Mesendoderm (in vitro differentiated cells): ENCODE data around the gene ATCAY.

Experiments used
- DNase-seq: peaks from one replicate; pipeline ENCODE4 v3.0.0; 2013
- H2AK5ac ChIP-seq: 2 replicates; pipeline ENCODE4 v1.6.1; 2013; ENCODE audit warnings: low read length, inconsistent platforms
- H2BK120ac ChIP-seq: 2 replicates; pipeline ENCODE4 v1.6.1; 2013; ENCODE audit warnings: low read depth, mild to moderate bottlenecking, low read length, moderate library complexity, mixed read lengths
- H2BK15ac ChIP-seq: replicated peaks from 2 replicates; pipeline ENCODE4 v1.6.1; 2013; ENCODE audit warnings: low read depth, mild to moderate bottlenecking, moderate library complexity
- H2BK5ac ChIP-seq: 2 replicates; pipeline ENCODE4 v1.6.1; 2013; ENCODE audit warnings: low read length, inconsistent platforms
- H3K18ac ChIP-seq: 2 replicates; pipeline ENCODE4 v1.6.1; 2013; ENCODE audit warnings: mild to moderate bottlenecking, low read length, mixed read lengths
- H3K23ac ChIP-seq: one replicate; pipeline ENCODE4 v1.6.1; 2013; ENCODE audit warnings: low read length
- H3K27ac ChIP-seq: 2 replicates; pipeline ENCODE4 v1.5.1; 2013; ENCODE audit warnings: low read depth, mild to moderate bottlenecking, inconsistent platforms, low read length, moderate library complexity
- H3K27me3 ChIP-seq: 2 replicates; pipeline ENCODE4 v1.6.1; 2013; ENCODE audit warnings: low read length, control low read depth, mild to moderate bottlenecking, inconsistent platforms; ENCODE audit not compliant: insufficient read depth, poor library complexity
- H3K36me3 ChIP-seq: 2 replicates; pipeline ENCODE4 v1.6.1; 2013; ENCODE audit warnings: low read length, inconsistent platforms; ENCODE audit not compliant: control insufficient read depth, insufficient read depth
- H3K4ac ChIP-seq: one replicate; pipeline ENCODE4 v1.6.1; 2013; ENCODE audit warnings: low read depth, mild to moderate bottlenecking, low read length, moderate library complexity
- H3K4me1 ChIP-seq: 2 replicates; pipeline ENCODE4 v1.6.1; 2013; ENCODE audit warnings: low read depth, low read length, inconsistent platforms; ENCODE audit not compliant: control insufficient read depth
- H3K4me2 ChIP-seq: 2 replicates; pipeline ENCODE4 v1.6.1; 2013; ENCODE audit warnings: low read length
- H3K4me3 ChIP-seq: 2 replicates; pipeline ENCODE4 v1.5.1; 2013; ENCODE audit warnings: mild to moderate bottlenecking, low read length
- H3K56ac ChIP-seq: one replicate; pipeline ENCODE4 v1.6.1; 2013; ENCODE audit warnings: low read length
- H3K79me1 ChIP-seq: 2 replicates; pipeline ENCODE4 v1.6.1; 2013; ENCODE audit warnings: low read length, inconsistent platforms
- H3K79me2 ChIP-seq: 2 replicates; pipeline ENCODE4 v1.6.1; 2013; ENCODE audit warnings: mild to moderate bottlenecking, low read length; ENCODE audit not compliant: control insufficient read depth, insufficient read depth
- H3K9ac ChIP-seq: 2 replicates; pipeline ENCODE4 v1.6.1; 2013; ENCODE audit warnings: low read length, inconsistent platforms
- H4K5ac ChIP-seq: one replicate; pipeline ENCODE4 v1.6.1; 2013; ENCODE audit warnings: low read length
- H4K8ac ChIP-seq: one replicate; pipeline ENCODE4 v1.6.1; 2013; ENCODE audit warnings: low read depth, mild to moderate bottlenecking, control low read depth, low read length, moderate library complexity
- WGBS: extraction: QIAGEN DNeasy Blood & Tissue Kit; methylation state at CpG from one replicate; pipeline ENCODE4 v1.1.7; 2013; ENCODE audit warnings: low lambda C conversion rate, missing lambda C conversion rate; ENCODE audit not compliant: insufficient coverage; ENCODE audit errors: extremely low coverage; 5-methylcytosine and 5-hydroxymethylcytosine counted together

ATCAY gene

DNA sequence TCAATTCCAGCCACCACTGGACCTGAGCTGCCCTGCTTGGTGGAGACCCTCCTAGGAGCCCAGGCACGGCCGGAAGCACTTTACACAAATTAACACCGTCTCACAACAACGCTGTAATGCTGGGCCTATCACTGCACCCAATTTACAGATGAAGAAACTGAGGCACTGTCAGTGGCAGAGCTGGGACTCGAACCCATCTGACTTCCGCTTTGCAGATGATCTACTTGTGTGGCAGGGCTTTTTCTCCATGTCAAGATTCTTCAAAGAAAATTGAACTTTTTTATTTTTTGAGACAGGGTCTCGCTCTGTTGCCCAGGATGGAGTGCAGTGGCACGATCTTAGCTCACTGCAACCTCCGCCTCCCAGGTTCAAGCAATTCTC lies 45.4 kb upstream of the ATCAY start:
- Histone ChIP-seq H3K27ac (no peak overlapping the region), H3K36me3 (no peaks in the 10 kb centered on the region), H2BK15ac (no peak overlapping the region), H3K4me2 (no peak overlapping the region), H3K4me1 (no peaks in the 10 kb centered on the region), H2BK5ac (no peak overlapping the region), H3K56ac (no peak overlapping the region), H2BK120ac (no peak overlapping the region), H3K9ac (no peak overlapping the region), H3K79me2 (no peaks in the 10 kb centered on the region), H3K4ac (no peak overlapping the region), H3K18ac (no peak overlapping the region), H3K23ac (no peak overlapping the region), H4K5ac (no peak overlapping the region), H2AK5ac (no peak overlapping the region), H3K79me1 (no peaks in the 10 kb centered on the region), H3K27me3 (no peaks in the 10 kb centered on the region), H3K4me3 (no peak overlapping the region), H4K8ac (no peak overlapping the region)
- no CpG with 5 or more reads among the region's 9 CpGs for WGBS
- no peak for DNase-seq

DNA sequence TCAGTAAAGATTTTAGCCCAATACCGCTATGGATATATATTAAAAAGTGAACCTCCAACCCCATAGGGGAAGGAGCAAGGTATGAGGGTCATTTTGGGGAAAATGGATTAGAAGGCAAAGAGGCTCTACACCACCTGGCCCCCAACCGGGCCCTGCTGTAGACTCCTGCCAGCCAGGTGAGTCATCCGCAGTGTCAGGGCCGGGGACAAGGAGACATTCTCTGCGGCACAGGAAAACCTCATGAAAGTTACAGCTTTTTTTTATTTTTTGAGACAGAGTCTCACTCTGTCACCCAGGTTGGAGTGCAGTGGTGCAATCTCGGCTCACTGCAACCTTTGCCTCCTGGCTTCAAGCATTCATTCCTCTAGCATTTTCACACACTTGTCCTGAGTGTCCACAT lies 43.6 kb upstream of the ATCAY start:
- Histone ChIP-seq H3K27ac (no peak overlapping the region), H3K56ac (no peak overlapping the region), H3K79me2 (no peaks in the 10 kb centered on the region), H3K4me3 (no peak overlapping the region), H3K36me3 (no peaks in the 10 kb centered on the region), H2BK15ac (no peak overlapping the region), H3K4me2 (no peak overlapping the region), H3K79me1 (no peaks in the 10 kb centered on the region), H3K23ac (no peak overlapping the region), H3K18ac (no peak overlapping the region), H2BK5ac (no peak overlapping the region), H3K4ac (no peak overlapping the region), H3K27me3 (no peaks in the 10 kb centered on the region), H2AK5ac (no peak overlapping the region), H2BK120ac (no peak overlapping the region), H4K8ac (no peak overlapping the region), H3K4me1 (no peaks in the 10 kb centered on the region), H3K9ac (no peak overlapping the region), H4K5ac (no peak overlapping the region)
- DNase-seq: no peak
- WGBS: no CpG with 5 or more reads among the region's 6 CpGs

DNA sequence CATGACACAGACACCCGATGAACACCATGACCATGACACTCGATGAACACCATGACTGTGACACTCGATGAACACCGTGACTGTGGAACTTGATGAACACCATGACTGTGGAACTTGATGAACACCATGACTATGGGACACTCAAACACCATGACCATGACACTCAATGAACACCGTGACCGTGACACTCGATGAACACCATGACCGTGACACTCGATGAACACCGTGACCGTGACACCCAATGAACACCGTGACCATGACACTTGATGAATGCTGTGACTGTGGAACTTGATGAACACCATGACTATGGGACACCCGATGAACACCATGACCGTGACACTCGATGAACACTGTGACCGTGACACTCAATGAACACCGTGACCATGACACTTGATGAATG lies 43.2 kb upstream of the ATCAY start:
- no peaks in the 10 kb centered on the region for H3K4me1 ChIP-seq
- H3K36me3 ChIP-seq: no peaks in the 10 kb centered on the region
- H2BK15ac ChIP-seq: no peak overlapping the region
- no peak overlapping the region for H3K18ac ChIP-seq
- no peak overlapping the region for H3K4me2 ChIP-seq
- no peaks in the 10 kb centered on the region for H3K27me3 ChIP-seq
- no peak overlapping the region for H2BK5ac ChIP-seq
- H2BK120ac ChIP-seq: no peak overlapping the region
- no peaks in the 10 kb centered on the region for H3K79me1 ChIP-seq
- no peaks in the 10 kb centered on the region for H3K79me2 ChIP-seq
- WGBS: no CpG with 5 or more reads among the region's 17 CpGs
- H3K9ac ChIP-seq: no peak overlapping the region
- H4K8ac ChIP-seq: no peak overlapping the region
- no peak overlapping the region for H3K23ac ChIP-seq
- DNase-seq: no peak
- no peak overlapping the region for H3K4ac ChIP-seq
- H4K5ac ChIP-seq: no peak overlapping the region
- no peak overlapping the region for H3K4me3 ChIP-seq
- H3K56ac ChIP-seq: no peak overlapping the region
- no peak overlapping the region for H3K27ac ChIP-seq
- H2AK5ac ChIP-seq: no peak overlapping the region

DNA sequence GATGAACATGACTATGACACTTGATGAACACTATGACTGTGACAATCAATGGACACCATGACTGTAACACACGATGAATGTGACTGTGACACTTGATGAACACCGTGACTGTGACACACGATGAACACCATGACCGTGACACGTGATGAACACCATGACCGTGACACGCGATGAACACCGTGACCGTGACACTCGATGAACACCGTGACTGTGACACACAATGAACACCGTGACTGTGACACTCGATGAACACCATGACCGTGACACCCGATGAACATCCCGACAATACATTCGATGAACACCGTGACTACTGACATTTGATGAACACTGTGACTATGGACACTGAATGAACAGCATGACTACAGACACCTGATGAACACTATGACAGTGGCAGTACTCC lies 42.6 kb upstream of the ATCAY start:
- WGBS: no CpG with 5 or more reads among the region's 19 CpGs

DNA sequence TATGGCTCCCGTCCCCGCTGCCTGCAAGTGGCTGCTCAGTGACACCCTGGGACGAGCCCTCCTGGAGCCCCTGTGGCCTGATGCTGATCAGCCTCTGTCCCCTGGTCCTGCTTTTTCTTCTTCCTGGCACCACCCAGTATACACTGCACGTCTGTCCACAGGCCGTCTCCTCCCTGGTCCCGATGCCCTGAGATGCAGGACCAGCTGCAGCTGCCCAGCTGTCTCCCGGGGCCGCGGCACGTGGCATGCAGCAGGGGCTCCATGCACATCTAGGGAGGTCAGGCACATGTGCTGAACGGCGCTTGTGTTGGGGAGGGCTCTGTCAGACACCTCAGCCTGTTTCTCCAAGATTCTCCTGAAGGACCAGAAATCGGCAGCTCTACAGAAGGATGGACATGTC lies 41.8 kb upstream of the ATCAY start:
- DNase-seq: no peak
- Histone ChIP-seq H3K27ac (no peak overlapping the region), H3K56ac (no peak overlapping the region), H2BK120ac (no peak overlapping the region), H4K8ac (no peak overlapping the region), H3K23ac (no peak overlapping the region), H3K79me1 (no peaks in the 10 kb centered on the region), H2BK5ac (no peak overlapping the region), H3K4ac (no peak overlapping the region), H2AK5ac (no peak overlapping the region), H3K4me3 (no peak overlapping the region), H4K5ac (no peak overlapping the region), H3K9ac (no peak overlapping the region), H3K4me1 (no peaks in the 10 kb centered on the region), H3K36me3 (no peaks in the 10 kb centered on the region), H2BK15ac (no peak overlapping the region), H3K27me3 (no peaks in the 10 kb centered on the region), H3K4me2 (no peak overlapping the region), H3K79me2 (no peaks in the 10 kb centered on the region), H3K18ac (no peak overlapping the region)
- WGBS: no CpG with 5 or more reads among the region's 13 CpGs

More for the DNA sequence above, 42.6 kb upstream of the ATCAY start:
- Histone ChIP-seq H4K8ac (no peak overlapping the region), H3K23ac (no peak overlapping the region), H3K4me2 (no peak overlapping the region), H3K4me1 (no peaks in the 10 kb centered on the region), H4K5ac (no peak overlapping the region), H3K56ac (no peak overlapping the region), H3K79me2 (no peaks in the 10 kb centered on the region), H3K27me3 (no peaks in the 10 kb centered on the region), H2BK120ac (no peak overlapping the region), H3K27ac (no peak overlapping the region), H2AK5ac (no peak overlapping the region), H3K9ac (no peak overlapping the region), H2BK5ac (no peak overlapping the region), H3K18ac (no peak overlapping the region), H3K79me1 (no peaks in the 10 kb centered on the region), H3K36me3 (no peaks in the 10 kb centered on the region), H3K4me3 (no peak overlapping the region), H3K4ac (no peak overlapping the region), H2BK15ac (no peak overlapping the region)
- DNase-seq: no peak

DNA sequence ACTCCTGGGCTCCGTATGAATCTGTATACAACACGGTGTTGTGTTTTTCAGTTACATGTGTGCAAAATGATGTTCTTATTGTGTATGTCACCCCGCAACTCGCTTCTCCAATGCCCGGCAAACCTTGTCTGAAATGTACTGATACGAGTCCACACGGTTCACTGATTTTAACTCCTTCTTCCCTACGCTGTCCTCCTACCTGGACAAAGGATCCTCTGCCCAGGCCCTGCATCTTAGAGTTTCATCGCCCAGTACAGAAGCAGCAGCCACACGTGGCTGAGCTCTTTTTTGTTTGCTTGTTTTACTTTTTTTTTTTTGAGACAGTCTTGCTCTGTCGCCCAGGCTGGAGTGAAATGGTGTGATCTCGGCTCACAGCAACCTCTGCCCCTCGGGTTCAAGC lies 40.5 kb upstream of the ATCAY start:
- DNase-seq: no peak
- H3K79me1 ChIP-seq: no peaks in the 10 kb centered on the region
- no peak overlapping the region for H3K4ac ChIP-seq
- H3K18ac ChIP-seq: no peak overlapping the region
- H2AK5ac ChIP-seq: no peak overlapping the region
- H3K27ac ChIP-seq: no peak overlapping the region
- H3K36me3 ChIP-seq: no peaks in the 10 kb centered on the region
- H3K23ac ChIP-seq: no peak overlapping the region
- no peak overlapping the region for H4K8ac ChIP-seq
- H3K56ac ChIP-seq: no peak overlapping the region
- no peak overlapping the region for H3K9ac ChIP-seq
- no peaks in the 10 kb centered on the region for H3K27me3 ChIP-seq
- H2BK5ac ChIP-seq: no peak overlapping the region
- no CpG with 5 or more reads among the region's 13 CpGs for WGBS
- H2BK15ac ChIP-seq: no peak overlapping the region
- no peaks in the 10 kb centered on the region for H3K4me1 ChIP-seq
- no peak overlapping the region for H2BK120ac ChIP-seq
- H3K4me2 ChIP-seq: no peak overlapping the region
- no peak overlapping the region for H3K4me3 ChIP-seq
- no peaks in the 10 kb centered on the region for H3K79me2 ChIP-seq
- no peak overlapping the region for H4K5ac ChIP-seq
